A549 (cell line): ENCODE measurements around the gene SNX19. TPM values are rescaled to one million over a fixed set of nuclear protein-coding genes. Genes with fewer than 3 reads are reported as not detected.

Experiments
- ATAC-seq, 2 experiments: fragments of 200-7000 bp in 1 of 2; fragments of >200 bp in 1 of 2; cut with Nextera tagmentation in 1 of 2; cut with Tn5 transposase in 1 of 2; 3 replicates each; pipeline versions ENCODE4 v1.8.0 to v1.9.1; 2018 to 2020; ENCODE audit warnings: mild to moderate bottlenecking in 1 of 2, moderate library complexity in 1 of 2
- CTCF ChIA-PET: fragments of 300-600 bp; sonication (Branson Sonifier 250); formaldehyde crosslinking; extraction: SDS; loops from one replicate; lab custom pipeline; 2021; ENCODE audit warnings: antibody characterized with exemption, inconsistent platforms; lab: Yijun Ruan, JAX
- POLR2A ChIA-PET: fragments of 350-600 bp; formaldehyde crosslinking; extraction: SDS; loops from one replicate; lab custom pipeline; 2021; ENCODE audit warnings: antibody characterized with exemption, inconsistent platforms; lab: Yijun Ruan, JAX
- DNase-seq, 2 experiments: peaks; one replicate each; pipeline versions ENCODE4 v3.0.0 to v3.0.0-alpha.2; 2011 to 2016; ENCODE audit warnings: low read depth in 1 of 2, low spot score in 1 of 2
- FAIRE-seq: peaks from 2 replicates; lab custom pipeline; 2011; peaks lifted over from hg19 to GRCh38; lab: Jason Lieb, UNC
- H3K27ac ChIP-seq, 2 experiments: fragments of >200 bp; sonication (Bioruptor Twin); formaldehyde crosslinking; 3 replicates each; pipeline ENCODE4 v1.5.1; 2016 to 2017
- H3K4me1 ChIP-seq: fragments of >200 bp; sonication (Bioruptor Twin); formaldehyde crosslinking; 3 replicates; pipeline ENCODE4 v1.6.1; 2016
- H3K4me2 ChIP-seq: fragments of >200 bp; sonication (Bioruptor Twin); formaldehyde crosslinking; 3 replicates; pipeline ENCODE4 v1.6.1; 2016
- H3K4me3 ChIP-seq: fragments of >200 bp; sonication (Bioruptor Twin); formaldehyde crosslinking; 3 replicates; pipeline ENCODE4 v1.5.1; 2016
- H3K9me3 ChIP-seq: fragments of >200 bp; sonication (Bioruptor Twin); formaldehyde crosslinking; 3 replicates; pipeline ENCODE4 v1.6.1; 2016
- CBX2 ChIP-seq: fragments of 200-600 bp; sonication (generic); IDR thresholded peaks from 2 replicates; pipeline ENCODE4 v1.6.1; 2016; ENCODE audit warnings: low read depth, mild to moderate bottlenecking, borderline replicate concordance
- CBX8 ChIP-seq: fragments of 200-600 bp; sonication (generic); IDR thresholded peaks from 2 replicates; pipeline ENCODE4 v1.6.1; 2016
- CHD4 ChIP-seq: fragments of 200-600 bp; sonication (generic); IDR thresholded peaks from 2 replicates; pipeline ENCODE4 v1.6.1; 2016; ENCODE audit warnings: antibody characterized with exemption, mild to moderate bottlenecking, borderline replicate concordance
- ESRRA ChIP-seq: fragments of 150-350 bp; IDR thresholded peaks from 2 replicates; pipeline ENCODE4 v1.6.1; 2014; ENCODE audit warnings: mild to moderate bottlenecking, low read length, borderline replicate concordance
- FOSL2 ChIP-seq, 2 experiments: fragments of 450-650 bp in 1 of 2; fragments of >200 bp in 1 of 2; sonication (Bioruptor Twin) in 1 of 2; formaldehyde crosslinking; IDR thresholded peaks; 2 replicates each; pipeline versions ENCODE4 v1.5.0 to v1.6.1; 2016 to 2020; ENCODE audit warnings: mild to moderate bottlenecking in 1 of 2, moderate library complexity in 1 of 2
- FOXS1 ChIP-seq: fragments of 250-450 bp; sonication (Bioruptor Pico); IDR thresholded peaks from 2 replicates; pipeline ENCODE4 v1.5.0; 2020; ENCODE audit warnings: mild to moderate bottlenecking, moderate library complexity
- GATA3 ChIP-seq: IDR thresholded peaks from 2 replicates; pipeline ENCODE4 v1.6.1; 2012; ENCODE audit warnings: borderline replicate concordance
- HDAC2 ChIP-seq: fragments of 200-600 bp; sonication (generic); IDR thresholded peaks from 2 replicates; pipeline ENCODE4 v1.6.1; 2016
- HOXA7 ChIP-seq: fragments of 250-450 bp; sonication (Bioruptor Pico); IDR thresholded peaks from 2 replicates; pipeline ENCODE4 v1.5.0; 2020; ENCODE audit warnings: mild to moderate bottlenecking, moderate library complexity
- HOXB5 ChIP-seq: fragments of 250-450 bp; sonication (Bioruptor Pico); IDR thresholded peaks from 2 replicates; pipeline ENCODE4 v1.5.0; 2020; ENCODE audit warnings: mild to moderate bottlenecking, moderate library complexity
- JUN ChIP-seq, 2 experiments: fragments of >200 bp; sonication (Bioruptor Twin); formaldehyde crosslinking; IDR thresholded peaks; 2 replicates in 1 of 2; 3 replicates in 1 of 2; pipeline ENCODE4 v1.6.1; 2016 to 2017
- JUNB ChIP-seq: fragments of >200 bp; sonication (Bioruptor Twin); formaldehyde crosslinking; IDR thresholded peaks from 2 replicates; pipeline ENCODE4 v1.6.1; 2016
- MAZ ChIP-seq: fragments of 150-350 bp; IDR thresholded peaks from 2 replicates; pipeline ENCODE4 v1.6.1; 2014; ENCODE audit warnings: antibody characterized with exemption, low read depth, low read length, borderline replicate concordance
- MYC ChIP-seq: IDR thresholded peaks from 2 replicates; pipeline ENCODE4 v1.6.1; 2012; ENCODE audit warnings: mild to moderate bottlenecking, inconsistent platforms, low read length, improper control_type of control experiment, borderline replicate concordance
- NFE2L2 ChIP-seq: fragments of 150-350 bp; conservative IDR thresholded peaks from 2 replicates; pipeline ENCODE4 v1.6.1; 2014; ENCODE audit warnings: low read length
- NR3C1 ChIP-seq: fragments of >200 bp; sonication (Bioruptor Twin); formaldehyde crosslinking; IDR thresholded peaks from 3 replicates; pipeline ENCODE4 v1.6.1; 2017
- POLR2A ChIP-seq: IDR thresholded peaks from 2 replicates; pipeline ENCODE4 v1.6.1; 2012; ENCODE audit warnings: mild to moderate bottlenecking, low read length
- POLR2AphosphoS2 ChIP-seq: conservative IDR thresholded peaks from 2 replicates; pipeline ENCODE4 v1.6.1; 2012; ENCODE audit warnings: low read length, improper control_type of control experiment, inconsistent platforms
- TFCP2L1 ChIP-seq: fragments of 250-450 bp; sonication (Bioruptor Pico); IDR thresholded peaks from 2 replicates; pipeline ENCODE4 v1.5.0; 2021; ENCODE audit warnings: mild to moderate bottlenecking
- ZC3H11A ChIP-seq: fragments of 450-650 bp; IDR thresholded peaks from 2 replicates; pipeline ENCODE4 v1.6.1; 2014; ENCODE audit warnings: antibody characterized with exemption, mild to moderate bottlenecking
- WGBS: methylation state at CpG from one replicate; pipeline ENCODE4 v1.1.6; 2017; ENCODE audit errors: missing lambda C conversion rate; 5-methylcytosine and 5-hydroxymethylcytosine counted together
- polyA plus RNA-seq, 4 experiments: library from polyadenylated mRNA; depleted of rRNA in 3 of 4; stranded (reverse); fragments of >200 nt; fragmentation: RNase III in 1 of 4; extraction: RNeasy Plus Mini Kit Qiagen cat#74134 plus additional on column Dnase treatment in 1 of 4; gene quantifications; 2 replicates in 3 of 4; 3 replicates in 1 of 4; pipeline ENCODE4 v1.2.3, GENCODE V29; 2011 to 2017
- TF ChIP-seq, protein P1 (sequence below): IDR thresholded peaks from 2 replicates; pipeline ENCODE4 v1.6.1; 2012
- TF ChIP-seq, protein P2 (sequence below): fragments of >200 bp; sonication (Bioruptor Twin); formaldehyde crosslinking; IDR thresholded peaks from 2 replicates; pipeline ENCODE4 v1.6.1; 2016
- TF ChIP-seq, protein P3 (sequence below): fragments of >200 bp; sonication (Bioruptor Twin); formaldehyde crosslinking; IDR thresholded peaks from 3 replicates; pipeline ENCODE4 v1.5.1; 2016

SNX19 gene
- polyA plus RNA-seq, 2 of the 4 experiments (the other 2 are of a cell fraction) = 13.4 to 26.7 TPM

DNA sequence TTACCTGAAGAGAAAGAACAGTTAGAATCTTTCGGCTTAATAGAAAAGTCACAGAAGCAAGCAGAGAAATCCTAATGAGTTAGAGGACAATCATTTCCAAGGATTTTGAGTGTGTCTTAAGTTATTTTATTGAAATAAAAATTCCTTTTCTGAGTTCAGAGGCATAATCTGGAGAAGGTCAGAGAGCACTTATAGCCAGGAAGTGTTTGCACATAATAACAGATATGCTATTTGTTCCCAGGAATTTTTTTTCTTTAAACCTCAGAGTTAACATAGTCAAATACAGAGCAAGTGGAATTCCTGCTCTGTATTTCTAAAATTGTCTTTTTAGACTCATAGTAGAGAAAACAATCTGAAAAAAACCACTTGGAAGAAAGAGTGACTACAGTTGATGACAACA lies 74.3 kb downstream of the SNX19 start:
- ATAC-seq = no peak
- no peak overlapping the region for H3K4me2 ChIP-seq
- TF ChIP-seq, protein P1, sequence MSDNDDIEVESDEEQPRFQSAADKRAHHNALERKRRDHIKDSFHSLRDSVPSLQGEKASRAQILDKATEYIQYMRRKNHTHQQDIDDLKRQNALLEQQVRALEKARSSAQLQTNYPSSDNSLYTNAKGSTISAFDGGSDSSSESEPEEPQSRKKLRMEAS = no peak
- no peak for TF ChIP-seq FOXS1 (CRISPR knock-in tag)
- no peak for TF ChIP-seq TFCP2L1
- no peak for TF ChIP-seq MYC
- no peak for TF ChIP-seq HOXB5
- TF ChIP-seq FOSL2 (IDR thresholded peaks at IDR 0.05) = no peak
- TF ChIP-seq FOSL2 (CRISPR knock-in tag; IDR thresholded peaks at IDR 0.05) = no peak
- TF ChIP-seq POLR2AphosphoS2 = no peak
- TF ChIP-seq, protein P2, sequence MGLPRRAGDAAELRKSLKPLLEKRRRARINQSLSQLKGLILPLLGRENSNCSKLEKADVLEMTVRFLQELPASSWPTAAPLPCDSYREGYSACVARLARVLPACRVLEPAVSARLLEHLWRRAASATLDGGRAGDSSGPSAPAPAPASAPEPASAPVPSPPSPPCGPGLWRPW = no peak
- TF ChIP-seq CHD4 = no peak
- TF ChIP-seq NR3C1 = no peak
- no peak for TF ChIP-seq JUN (IDR thresholded peaks at IDR 0.05)
- TF ChIP-seq POLR2A = no peak
- no peak for TF ChIP-seq CBX2
- WGBS = 100% methylated on average over 1 of the region's 1 CpG
- no peaks in the 10 kb centered on the region; the same call in 2 of the 3 replicates for H3K4me1 ChIP-seq
- POLR2A ChIA-PET = no interaction called here
- FAIRE-seq = no peak
- no peak overlapping the region for H3K4me3 ChIP-seq
- H3K9me3 ChIP-seq = peaks cover 9% of the 10 kb centered on the region; the same call in 1 of the 3 replicates
- no peak overlapping the region for H3K27ac ChIP-seq
- CTCF ChIA-PET = interaction anchor here (0.9 to 4.9 kb wide), 3 partner anchors 13 to 407 kb away, joined by 3 to 34 read pairs (median 6); no protein-coding TSS in a partner anchor
- DNase-seq = no peak

DNA sequence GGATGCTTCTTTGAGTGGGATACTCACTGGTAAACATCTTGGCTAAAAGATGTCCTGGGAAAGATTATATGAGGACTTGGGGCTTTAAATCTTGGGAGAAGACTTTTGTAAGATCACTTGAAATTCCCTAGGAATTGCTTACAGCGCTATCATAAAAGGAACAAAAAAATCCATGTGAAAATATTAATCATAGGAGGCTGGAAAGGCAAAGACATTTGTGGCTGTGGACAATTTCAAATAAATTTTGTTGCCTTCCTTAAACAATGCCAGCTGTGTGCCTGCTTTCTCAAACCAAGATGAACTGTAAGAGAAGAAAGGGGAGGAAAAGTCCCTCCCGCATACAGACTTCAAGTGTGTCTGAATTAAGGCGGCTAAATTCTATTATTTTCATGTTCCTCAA lies 75.6 kb downstream of the SNX19 start:
- 0 out of 3 replicates have a peak, but pooled peaks cover 8% of the 10 kb centered on the region for H3K9me3 ChIP-seq
- H3K4me2 ChIP-seq = no peak overlapping the region
- CTCF ChIA-PET = interaction anchor here (1.1 to 4.9 kb wide), 6 partner anchors 12 to 410 kb away, joined by 3 to 34 read pairs (median 8); no protein-coding TSS in a partner anchor
- H3K27ac ChIP-seq = no peak overlapping the region
- no peak for DNase-seq
- no peak overlapping the region for H3K4me3 ChIP-seq
- WGBS = 65% methylated on average over 3 of the region's 3 CpGs
- TF ChIP-seq ESRRA = no peak
- TF ChIP-seq HOXA7 = no peak
- no peak for TF ChIP-seq JUNB
- TF ChIP-seq, protein P3, sequence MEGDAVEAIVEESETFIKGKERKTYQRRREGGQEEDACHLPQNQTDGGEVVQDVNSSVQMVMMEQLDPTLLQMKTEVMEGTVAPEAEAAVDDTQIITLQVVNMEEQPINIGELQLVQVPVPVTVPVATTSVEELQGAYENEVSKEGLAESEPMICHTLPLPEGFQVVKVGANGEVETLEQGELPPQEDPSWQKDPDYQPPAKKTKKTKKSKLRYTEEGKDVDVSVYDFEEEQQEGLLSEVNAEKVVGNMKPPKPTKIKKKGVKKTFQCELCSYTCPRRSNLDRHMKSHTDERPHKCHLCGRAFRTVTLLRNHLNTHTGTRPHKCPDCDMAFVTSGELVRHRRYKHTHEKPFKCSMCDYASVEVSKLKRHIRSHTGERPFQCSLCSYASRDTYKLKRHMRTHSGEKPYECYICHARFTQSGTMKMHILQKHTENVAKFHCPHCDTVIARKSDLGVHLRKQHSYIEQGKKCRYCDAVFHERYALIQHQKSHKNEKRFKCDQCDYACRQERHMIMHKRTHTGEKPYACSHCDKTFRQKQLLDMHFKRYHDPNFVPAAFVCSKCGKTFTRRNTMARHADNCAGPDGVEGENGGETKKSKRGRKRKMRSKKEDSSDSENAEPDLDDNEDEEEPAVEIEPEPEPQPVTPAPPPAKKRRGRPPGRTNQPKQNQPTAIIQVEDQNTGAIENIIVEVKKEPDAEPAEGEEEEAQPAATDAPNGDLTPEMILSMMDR = no peak
- TF ChIP-seq MAZ = no peak
- TF ChIP-seq GATA3 = no peak
- no peak for TF ChIP-seq CBX8
- TF ChIP-seq FOXS1 (CRISPR knock-in tag) = no peak
- TF ChIP-seq HDAC2 = no peak
- TF ChIP-seq, all 56 proteins: peak for 0
- no peak for FAIRE-seq
- no peak for ATAC-seq
- POLR2A ChIA-PET = no interaction called here
- H3K4me1 ChIP-seq = no peaks in the 10 kb centered on the region

DNA sequence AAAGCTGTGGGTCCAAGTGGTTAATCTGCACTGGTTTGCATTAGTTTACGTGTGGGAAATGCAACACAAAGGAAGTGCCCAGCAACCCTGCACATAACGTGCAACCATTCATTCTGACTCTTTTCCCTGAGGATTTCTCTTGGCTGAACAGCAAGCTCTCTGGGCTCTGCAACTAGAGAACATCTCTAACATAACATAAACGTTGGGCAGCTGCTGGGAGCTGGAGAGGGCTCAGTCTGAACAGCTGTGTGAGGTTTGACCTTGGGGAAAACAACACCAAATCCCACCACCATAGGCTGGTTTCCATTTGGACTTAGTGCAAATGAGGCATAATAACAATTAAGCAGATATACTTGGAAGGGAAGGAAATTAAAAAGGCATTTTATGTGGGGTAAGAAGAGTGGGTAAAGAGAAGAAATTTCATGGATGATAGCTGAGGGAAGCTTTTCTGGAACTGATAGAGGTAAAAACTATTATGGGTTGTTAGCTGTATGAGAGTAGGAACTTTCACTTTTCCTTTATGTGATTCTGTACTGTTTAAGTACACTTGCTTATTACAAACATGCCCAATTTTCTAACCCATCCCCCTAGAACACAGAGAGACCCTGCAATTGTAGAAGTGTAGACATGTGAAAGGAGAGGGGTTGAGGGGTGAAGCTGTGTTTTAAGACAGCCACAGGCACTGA lies 76.2 kb downstream of the SNX19 start:
- POLR2A ChIA-PET = interaction anchor here (0.7 kb wide), 1 partner anchor 10 kb away, joined by 4 read pairs; no protein-coding TSS in a partner anchor
- no peak for FAIRE-seq
- WGBS = 23% methylated on average over 3 of the region's 3 CpGs
- Histone ChIP-seq H3K4me3 (no peak overlapping the region), H3K4me2 (no peak overlapping the region), H3K27ac (no peak overlapping the region), H3K9me3 (0 out of 3 replicates have a peak, but pooled peaks cover 8% of the 10 kb centered on the region), H3K4me1 (no peaks in the 10 kb centered on the region)
- CTCF ChIA-PET = interaction anchor here (1.4 to 4.9 kb wide), 5 partner anchors 11 to 409 kb away, joined by 5 to 34 read pairs (median 12); no protein-coding TSS in a partner anchor
- DNase-seq = no peak
- no peak for ATAC-seq
- TF ChIP-seq JUNB (no peak), NFE2L2 (no peak), ZC3H11A (no peak), ESRRA (no peak), JUN (IDR thresholded peaks at IDR 0.05) (no peak)
